Stimulated activated naive B cell treated with anti-CD40 and anti-IgM and Interleukin-4, amounts not matched to agents 10 μg/mL and 1 μg/mL and 100 μg/mL, for 72 hours (primary cell): ENCODE results near the gene METTL22.
A peak's percentile ranks its signal among the peaks of the same experiment; 100 is the strongest.

Source experiments
- ATAC-seq, 2 donors: fragments of 150-1000 bp; cut with Tn5 transposase; replicated peaks; 2 replicates each; pipeline ENCODE4 v1.10.0; 2021; ENCODE audit warnings: moderate library complexity in 1 of 2
- DNase-seq: peaks from one replicate; pipeline ENCODE4 v3.0.0; 2021
- H3K27ac Mint-ChIP-seq: one replicate; pipeline ENCODE4 v1.8.0; 2022; ENCODE audit warnings: mild to moderate bottlenecking, mixed read lengths
- H3K27me3 Mint-ChIP-seq, 2 donors: one replicate each; pipeline ENCODE4 v1.8.0; 2022; ENCODE audit warnings: mixed read lengths in 2 of 2
- H3K36me3 Mint-ChIP-seq, 2 donors: one replicate each; pipeline ENCODE4 v1.8.0; 2022; ENCODE audit warnings: mixed read lengths in 2 of 2, mild to moderate bottlenecking in 1 of 2
- H3K4me1 Mint-ChIP-seq, 2 donors: one replicate each; pipeline ENCODE4 v1.8.0; 2022; ENCODE audit warnings: mixed read lengths in 2 of 2, mild to moderate bottlenecking in 1 of 2
- H3K4me3 Mint-ChIP-seq, 2 donors: one replicate each; pipeline ENCODE4 v1.8.0; 2022; ENCODE audit warnings: mild to moderate bottlenecking in 2 of 2, mixed read lengths in 2 of 2, moderate library complexity in 1 of 2
- H3K9me3 Mint-ChIP-seq, 2 donors: one replicate each; pipeline ENCODE4 v1.8.0; 2022; ENCODE audit warnings: mixed read lengths in 2 of 2, mild to moderate bottlenecking in 1 of 2

Gene METTL22

DNA sequence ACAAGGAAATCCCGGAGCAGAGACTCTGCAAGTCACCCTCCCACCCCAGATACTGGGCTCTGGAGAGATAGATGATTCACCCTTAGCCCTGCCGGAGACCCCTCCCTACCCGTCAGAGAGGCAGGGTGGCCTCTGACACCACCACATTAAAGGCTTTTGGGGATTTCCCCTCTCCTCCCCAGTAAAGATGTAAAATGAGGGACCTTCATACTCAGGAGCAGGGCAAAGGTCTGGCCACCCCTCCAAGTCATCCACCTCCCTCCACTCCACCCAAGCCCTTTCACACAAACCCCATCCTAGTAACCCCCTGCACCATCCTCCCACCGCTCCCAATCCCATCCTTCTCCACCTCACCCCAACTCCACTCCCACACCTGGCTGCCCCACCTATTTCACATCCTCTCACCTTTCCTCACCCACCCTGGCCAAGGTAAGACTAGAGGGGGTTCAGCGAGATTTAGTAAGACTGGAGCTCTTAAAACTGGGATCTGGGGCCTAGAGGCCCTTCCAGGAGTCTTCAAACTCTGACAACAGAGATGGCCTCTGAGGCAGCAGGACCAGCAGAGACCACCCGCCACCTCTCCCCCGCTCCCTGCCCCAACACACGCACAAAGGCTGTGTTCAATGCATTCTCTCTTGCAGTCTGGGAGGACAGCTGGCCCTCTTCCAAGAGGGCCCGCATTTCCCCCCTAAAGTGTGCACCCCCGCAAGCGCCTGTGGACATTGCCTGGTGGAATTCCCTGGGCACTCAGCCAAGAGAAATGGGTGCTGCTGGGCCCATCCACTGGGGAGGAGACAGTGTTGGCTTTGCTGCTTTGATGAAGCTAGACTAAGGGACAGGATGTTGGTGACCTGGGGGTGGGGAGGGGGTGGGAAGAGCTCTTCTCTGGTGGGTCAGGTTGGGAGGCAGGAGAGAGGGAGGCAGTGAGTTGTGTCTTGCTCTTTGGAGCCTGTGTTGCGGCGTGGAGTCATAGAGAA is 54.0 kb downstream of the METTL22 start:
- peak overlapping the region; percentile 97 for H3K27ac Mint-ChIP-seq
- H3K4me1 Mint-ChIP-seq: peaks cover 25 to 53% of the 10 kb centered on the region in 2 donors
- ATAC-seq (peak; percentile 36 to 54), DNase-seq (no peak)
- peak overlapping the region; percentile 95 to 97 for H3K4me3 Mint-ChIP-seq
- peaks cover 6 to 8% of the 10 kb centered on the region in 2 donors for H3K9me3 Mint-ChIP-seq
- H3K36me3 Mint-ChIP-seq: peaks cover 23 to 32% of the 10 kb centered on the region in 2 donors
- H3K27me3 Mint-ChIP-seq: no peaks in the 10 kb centered on the region

DNA sequence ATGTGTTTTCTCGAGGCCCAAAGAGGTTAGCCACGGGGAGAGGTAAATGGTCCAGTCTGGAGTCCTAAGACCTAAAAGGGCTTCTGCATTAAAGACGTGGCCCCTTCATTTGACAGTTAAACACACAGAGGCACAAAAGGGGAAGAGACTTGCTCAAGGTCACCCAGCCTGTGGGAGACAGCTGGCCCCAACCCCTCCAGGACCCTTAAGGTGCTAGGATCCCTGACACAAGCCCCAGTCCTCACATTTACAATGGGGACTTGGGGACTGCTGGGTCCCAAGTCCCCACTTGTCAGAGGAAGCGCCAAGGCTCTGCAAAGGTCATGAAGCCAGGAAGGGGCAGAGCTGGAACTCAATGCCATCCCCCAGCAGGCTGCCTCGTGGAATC is 54.7 kb downstream of the METTL22 start:
- peak overlapping the region; percentile 95 to 97 for H3K4me3 Mint-ChIP-seq
- H3K27me3 Mint-ChIP-seq: no peaks in the 10 kb centered on the region
- peaks cover 6 to 8% of the 10 kb centered on the region in 2 donors for H3K9me3 Mint-ChIP-seq
- DNase-seq: no peak
- no peak for ATAC-seq
- H3K36me3 Mint-ChIP-seq: peaks cover 23 to 32% of the 10 kb centered on the region in 2 donors
- peak overlapping the region; percentile 82 for H3K27ac Mint-ChIP-seq
- H3K4me1 Mint-ChIP-seq: peaks cover 25 to 60% of the 10 kb centered on the region in 2 donors

DNA sequence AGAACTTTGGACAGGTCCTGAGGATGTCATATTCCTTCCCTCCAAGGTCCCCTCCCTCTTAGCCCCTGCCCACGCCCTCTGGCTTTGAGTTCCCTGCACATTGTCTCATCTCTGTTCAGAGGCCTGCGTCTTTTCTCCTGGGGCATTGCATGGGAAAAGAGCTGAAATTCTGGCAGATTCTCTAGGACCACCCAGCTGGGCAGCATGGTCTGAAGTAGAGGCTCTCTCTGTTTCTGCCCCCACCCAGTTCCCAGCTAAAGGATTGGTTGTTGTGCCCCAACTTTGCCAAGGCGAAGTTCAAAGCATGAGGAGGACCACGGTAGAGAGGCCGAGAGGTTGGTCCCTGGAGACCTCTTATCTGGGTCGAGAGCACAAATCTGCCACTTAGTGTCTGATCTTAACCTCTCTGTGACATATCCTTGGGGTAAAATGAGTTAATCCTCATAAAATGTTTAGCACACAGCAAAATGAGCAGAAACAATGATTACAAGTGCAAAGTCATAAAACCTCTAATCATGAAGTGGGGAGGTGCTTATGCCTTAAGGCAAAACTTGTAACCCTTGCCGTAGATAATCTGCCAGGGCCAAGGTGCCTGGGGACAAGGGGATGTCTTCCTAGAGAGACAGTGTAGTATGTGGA is 55.4 kb downstream of the METTL22 start:
- peaks cover 25 to 61% of the 10 kb centered on the region in 2 donors for H3K4me1 Mint-ChIP-seq
- no peak for ATAC-seq
- peak overlapping the region in 1 of 2 donors; percentile 95 for H3K4me3 Mint-ChIP-seq
- no peak for DNase-seq
- H3K9me3 Mint-ChIP-seq: peaks cover 6 to 8% of the 10 kb centered on the region in 2 donors
- peaks cover 23 to 32% of the 10 kb centered on the region in 2 donors for H3K36me3 Mint-ChIP-seq
- peak overlapping the region; percentile 59 for H3K27ac Mint-ChIP-seq
- no peaks in the 10 kb centered on the region for H3K27me3 Mint-ChIP-seq

DNA sequence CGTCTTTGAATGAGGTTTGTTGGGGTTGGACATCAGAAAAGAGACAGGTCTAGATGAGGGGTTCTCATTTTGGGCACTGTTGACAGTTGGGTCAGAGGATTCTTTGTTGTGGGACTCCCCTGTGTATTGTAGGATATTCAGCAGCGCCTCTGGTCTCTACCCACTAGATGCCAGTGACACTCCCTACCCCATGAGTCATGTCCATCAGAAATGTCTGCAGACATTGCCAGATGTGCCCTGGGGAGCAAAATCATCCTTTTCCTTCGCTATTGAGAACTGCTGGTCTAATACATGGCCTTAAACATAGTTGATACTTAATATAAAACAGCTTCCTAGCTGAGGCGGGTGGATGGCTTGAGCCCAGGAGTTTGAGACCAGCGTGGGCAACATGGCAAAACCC is 56.0 kb downstream of the METTL22 start:
- Mint-ChIP-seq H3K36me3 (peaks cover 23 to 34% of the 10 kb centered on the region in 2 donors), H3K4me3 (no peak overlapping the region), H3K4me1 (peaks cover 27 to 61% of the 10 kb centered on the region in 2 donors), H3K27me3 (no peaks in the 10 kb centered on the region), H3K27ac (no peak overlapping the region), H3K9me3 (peaks cover 6 to 8% of the 10 kb centered on the region in 2 donors)
- DNase-seq (no peak), ATAC-seq (no peak)

DNA sequence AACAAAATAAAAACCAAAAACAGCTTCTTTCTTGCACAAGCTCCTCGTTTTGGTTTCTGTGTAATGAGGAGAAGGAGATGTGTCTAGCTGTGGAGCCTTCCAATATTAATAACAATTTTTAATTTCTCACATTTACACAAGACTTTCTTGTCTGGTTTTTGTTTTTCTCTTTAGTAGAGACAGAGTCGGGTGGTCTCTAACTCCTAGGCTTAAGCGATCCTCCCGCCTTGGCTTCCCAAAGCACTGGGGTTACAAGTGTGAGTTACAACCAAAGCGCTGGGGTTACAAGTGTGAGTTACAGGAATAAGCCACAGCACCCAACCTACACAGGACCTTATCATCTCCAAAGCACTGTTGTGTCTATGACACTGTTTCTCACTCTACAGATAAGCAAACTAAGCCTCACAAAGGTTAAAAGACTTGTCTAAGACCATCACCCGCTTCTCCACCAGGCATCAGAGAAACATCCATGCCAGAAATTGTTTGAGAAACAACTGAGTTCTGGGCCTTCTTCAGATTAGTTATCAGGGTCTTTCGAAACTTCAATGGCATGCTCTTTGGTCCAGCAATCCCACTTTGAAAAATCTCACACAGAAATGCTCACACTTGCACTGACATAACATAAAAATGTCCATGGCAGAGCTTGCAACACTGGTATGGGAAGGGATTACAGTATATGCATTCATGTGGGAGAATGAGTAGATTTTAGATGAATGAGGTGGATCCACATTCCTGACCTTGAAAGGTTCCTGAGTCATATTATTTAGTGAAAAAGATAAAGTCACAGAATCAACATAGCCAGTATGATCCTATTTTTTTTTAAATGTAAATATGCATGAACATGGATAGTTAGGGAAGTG is 56.8 kb downstream of the METTL22 start:
- no peak overlapping the region for H3K27ac Mint-ChIP-seq
- DNase-seq: no peak
- peaks cover 28 to 65% of the 10 kb centered on the region in 2 donors for H3K4me1 Mint-ChIP-seq
- H3K9me3 Mint-ChIP-seq: peaks cover 6 to 8% of the 10 kb centered on the region in 2 donors
- ATAC-seq: no peak
- H3K27me3 Mint-ChIP-seq: no peaks in the 10 kb centered on the region
- no peak overlapping the region for H3K4me3 Mint-ChIP-seq
- peaks cover 23 to 39% of the 10 kb centered on the region in 2 donors for H3K36me3 Mint-ChIP-seq

DNA sequence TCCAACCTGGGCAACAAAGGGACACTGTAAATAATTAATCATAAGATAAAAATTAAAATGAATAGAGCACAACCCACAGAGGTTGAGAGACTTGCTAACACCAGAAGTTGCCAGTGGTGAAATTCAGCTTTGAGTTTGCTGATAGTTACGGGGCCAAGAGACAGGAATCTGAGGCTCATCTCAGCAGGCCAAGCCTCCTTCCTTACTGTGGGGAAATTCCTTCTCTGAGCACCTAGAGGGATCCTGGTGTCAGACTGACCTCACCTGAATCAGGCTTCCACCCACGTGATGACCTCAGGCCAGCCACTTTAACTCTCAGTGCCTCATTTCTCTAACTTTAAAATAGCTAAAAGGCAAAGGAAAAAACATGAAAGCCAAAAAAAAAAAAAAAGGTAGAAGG is 57.7 kb downstream of the METTL22 start:
- Mint-ChIP-seq H3K27me3 (no peaks in the 10 kb centered on the region), H3K4me3 (no peak overlapping the region), H3K27ac (no peak overlapping the region), H3K4me1 (peaks cover 27 to 64% of the 10 kb centered on the region in 2 donors), H3K36me3 (peaks cover 28 to 46% of the 10 kb centered on the region in 2 donors), H3K9me3 (peaks cover 6 to 8% of the 10 kb centered on the region in 2 donors)
- DNase-seq: no peak
- ATAC-seq: no peak

DNA sequence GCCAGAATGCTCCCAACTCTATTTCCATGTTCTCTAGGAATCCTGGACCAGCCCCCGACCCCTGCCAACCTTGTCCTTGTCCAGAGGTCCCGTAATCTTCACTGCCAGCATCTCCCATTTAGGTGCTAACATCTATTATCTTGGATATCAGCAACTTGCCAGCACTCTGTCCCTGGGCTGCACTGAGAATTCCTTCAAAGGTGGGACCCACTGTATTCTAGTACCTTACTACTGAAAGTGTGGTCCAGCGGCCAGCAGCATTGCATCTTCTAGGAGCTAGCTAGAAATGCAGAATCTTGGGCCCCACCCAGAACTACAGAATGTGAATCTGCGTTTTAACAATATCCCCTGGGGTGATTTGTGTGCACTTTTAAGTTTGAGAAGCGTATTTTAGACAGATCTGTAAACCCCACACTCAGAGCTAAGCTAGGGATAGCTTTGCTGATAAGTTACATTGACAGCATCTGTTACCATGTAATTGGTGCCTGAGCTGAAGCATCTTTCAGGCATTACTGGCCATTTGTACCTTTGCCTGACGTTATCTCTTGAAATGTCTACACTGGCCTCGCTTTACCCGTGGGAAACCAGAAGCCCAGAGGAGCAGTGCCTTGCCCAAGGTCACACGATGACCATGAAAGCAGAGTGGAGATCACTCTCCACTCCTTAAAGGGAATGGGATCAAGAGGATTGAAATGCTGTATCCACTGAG is 61.2 kb downstream of the METTL22 start:
- no peak overlapping the region for H3K27ac Mint-ChIP-seq
- H3K9me3 Mint-ChIP-seq: peaks cover 6 to 10% of the 10 kb centered on the region in 2 donors
- H3K4me3 Mint-ChIP-seq: no peak overlapping the region
- H3K4me1 Mint-ChIP-seq: peaks cover 18 to 49% of the 10 kb centered on the region in 2 donors
- no peak for ATAC-seq
- no peaks in the 10 kb centered on the region for H3K27me3 Mint-ChIP-seq
- peaks cover 37 to 55% of the 10 kb centered on the region in 2 donors for H3K36me3 Mint-ChIP-seq
- no peak for DNase-seq

DNA sequence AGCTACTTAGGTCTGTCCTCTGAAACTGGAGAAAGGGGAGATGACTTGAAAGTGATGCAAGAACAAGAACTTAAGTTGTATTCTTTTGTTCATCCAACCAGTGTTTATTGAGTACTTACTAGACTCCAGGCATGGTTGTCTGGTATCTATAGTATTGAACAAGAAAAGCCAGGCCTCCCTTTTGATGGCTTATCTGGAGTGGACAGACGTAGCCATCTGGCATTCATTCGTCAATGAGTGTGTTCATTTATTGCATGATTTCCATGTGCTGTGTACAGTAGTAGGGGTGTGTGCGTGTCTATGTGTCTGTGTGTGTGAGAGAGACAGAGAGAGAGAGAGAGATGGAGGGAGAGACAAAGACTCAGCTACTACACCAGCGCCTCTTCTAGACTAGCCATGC is 62.1 kb downstream of the METTL22 start:
- H3K4me3 Mint-ChIP-seq: no peak overlapping the region
- H3K36me3 Mint-ChIP-seq: peaks cover 40 to 56% of the 10 kb centered on the region in 2 donors
- no peak overlapping the region for H3K27ac Mint-ChIP-seq
- peaks cover 16 to 41% of the 10 kb centered on the region in 2 donors for H3K4me1 Mint-ChIP-seq
- peaks cover 6 to 10% of the 10 kb centered on the region in 2 donors for H3K9me3 Mint-ChIP-seq
- H3K27me3 Mint-ChIP-seq: no peaks in the 10 kb centered on the region
- ATAC-seq (no peak), DNase-seq (no peak)

DNA sequence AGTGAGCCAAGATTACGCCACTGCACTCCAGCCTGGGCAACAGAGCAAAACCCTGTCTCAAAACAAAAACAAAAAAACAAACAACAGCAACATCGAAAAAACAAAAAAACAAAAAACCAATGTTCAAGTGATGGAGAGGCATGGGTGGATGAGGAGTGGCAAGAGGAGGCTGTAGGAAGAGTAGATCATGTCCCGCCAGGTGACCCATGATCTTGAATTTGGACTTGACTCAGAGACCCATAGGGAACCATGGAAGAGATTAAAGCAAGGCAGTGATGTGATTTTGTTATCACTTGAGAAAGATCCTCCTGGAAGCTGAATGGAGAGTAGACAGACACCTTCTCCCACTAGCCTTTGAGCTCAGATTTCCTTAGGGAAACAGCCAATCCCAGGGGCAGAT is 64.1 kb downstream of the METTL22 start:
- H3K4me1 Mint-ChIP-seq: peaks cover 9 to 30% of the 10 kb centered on the region in 2 donors
- peaks cover 44 to 62% of the 10 kb centered on the region in 2 donors for H3K36me3 Mint-ChIP-seq
- H3K9me3 Mint-ChIP-seq: peaks cover 11 to 12% of the 10 kb centered on the region in 2 donors
- ATAC-seq: no peak
- no peaks in the 10 kb centered on the region for H3K27me3 Mint-ChIP-seq
- H3K27ac Mint-ChIP-seq: peak overlapping the region; percentile 14
- DNase-seq: no peak
- H3K4me3 Mint-ChIP-seq: no peak overlapping the region

DNA sequence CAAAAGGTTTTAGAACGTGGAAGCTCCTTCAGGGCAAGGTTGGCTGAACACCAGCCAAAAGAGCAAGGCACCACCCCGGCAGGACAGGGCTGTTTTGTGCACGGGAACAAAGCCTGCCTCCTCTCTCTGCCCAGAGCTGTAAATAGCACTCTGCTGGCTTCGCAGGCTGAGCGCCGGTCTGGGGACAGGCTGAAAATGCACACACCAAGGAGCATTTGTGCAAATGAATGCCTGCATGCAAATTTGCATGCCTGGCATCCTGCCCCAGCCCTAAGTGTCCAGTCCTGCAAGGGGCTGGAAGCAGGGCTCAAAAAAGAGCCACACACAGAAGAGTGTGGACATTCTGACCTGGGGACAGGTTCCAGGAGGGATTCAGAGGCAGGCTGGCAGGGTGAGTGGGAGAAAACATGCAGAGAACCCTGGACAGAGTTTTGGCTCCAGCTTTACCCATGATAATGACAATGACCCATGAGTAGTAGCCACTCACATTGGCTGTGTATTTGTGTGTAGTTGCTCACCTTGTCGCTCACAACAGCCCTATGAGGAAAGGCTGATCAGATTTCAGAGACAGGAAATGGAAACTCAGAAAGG is 64.6 kb downstream of the METTL22 start:
- Mint-ChIP-seq H3K27me3 (no peaks in the 10 kb centered on the region), H3K27ac (peak overlapping the region; percentile 14), H3K4me1 (peaks cover 9 to 24% of the 10 kb centered on the region in 2 donors), H3K36me3 (peaks cover 50 to 66% of the 10 kb centered on the region in 2 donors), H3K4me3 (no peak overlapping the region), H3K9me3 (peaks cover 12 to 13% of the 10 kb centered on the region in 2 donors)
- no peak for DNase-seq
- ATAC-seq: no peak

DNA sequence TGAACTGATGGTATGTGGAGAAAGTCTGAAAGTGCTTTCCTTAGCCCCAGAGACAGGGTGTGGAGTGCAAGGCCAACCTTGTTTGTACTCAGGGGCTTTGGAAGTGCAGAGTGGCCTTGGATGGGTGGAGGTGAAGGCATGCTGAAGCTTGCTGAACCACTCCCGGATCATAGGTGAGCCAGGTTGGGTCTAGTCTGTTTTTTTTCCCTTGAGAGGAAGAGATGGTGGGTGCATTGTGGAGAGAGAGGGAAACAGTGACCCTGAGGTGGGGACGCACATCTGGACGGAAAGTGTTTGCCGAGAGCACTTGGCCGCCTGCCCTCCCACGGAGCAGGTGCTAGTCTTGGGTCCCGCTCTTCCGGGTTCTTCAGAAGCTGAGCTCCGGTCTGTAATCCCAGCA is 65.4 kb downstream of the METTL22 start:
- ATAC-seq (no peak), DNase-seq (no peak)
- Mint-ChIP-seq H3K4me3 (no peak overlapping the region), H3K36me3 (peaks cover 53 to 68% of the 10 kb centered on the region in 2 donors), H3K9me3 (peaks cover 12 to 13% of the 10 kb centered on the region in 2 donors), H3K27ac (no peak overlapping the region), H3K4me1 (peaks cover 9 to 23% of the 10 kb centered on the region in 2 donors), H3K27me3 (no peaks in the 10 kb centered on the region)

DNA sequence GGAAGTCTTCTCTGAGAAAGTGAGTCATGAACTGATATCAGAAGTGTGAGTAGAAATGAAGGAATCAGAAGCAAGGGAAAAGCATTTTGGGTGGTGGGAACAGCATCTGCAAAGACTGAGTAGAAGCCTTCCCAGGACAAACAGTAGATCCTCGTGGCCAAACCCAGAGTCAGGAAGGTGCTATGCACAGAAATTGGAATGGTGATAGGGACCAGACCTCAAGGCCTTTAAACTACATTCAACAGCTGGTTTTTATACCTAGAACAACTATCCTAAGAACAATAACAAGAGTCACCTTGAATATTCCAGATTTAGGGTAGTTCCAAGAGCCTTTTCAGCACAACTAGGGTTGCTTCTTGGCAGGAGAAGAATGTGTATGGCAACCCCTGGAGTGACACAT is 68.2 kb downstream of the METTL22 start:
- DNase-seq (no peak), ATAC-seq (no peak)
- no peak overlapping the region for H3K4me3 Mint-ChIP-seq
- H3K27me3 Mint-ChIP-seq: no peaks in the 10 kb centered on the region
- no peak overlapping the region for H3K27ac Mint-ChIP-seq
- H3K4me1 Mint-ChIP-seq: peaks cover 4 to 15% of the 10 kb centered on the region in 2 donors
- H3K36me3 Mint-ChIP-seq: peaks cover 56 to 63% of the 10 kb centered on the region in 2 donors
- H3K9me3 Mint-ChIP-seq: peaks cover 12 to 13% of the 10 kb centered on the region in 2 donors

DNA sequence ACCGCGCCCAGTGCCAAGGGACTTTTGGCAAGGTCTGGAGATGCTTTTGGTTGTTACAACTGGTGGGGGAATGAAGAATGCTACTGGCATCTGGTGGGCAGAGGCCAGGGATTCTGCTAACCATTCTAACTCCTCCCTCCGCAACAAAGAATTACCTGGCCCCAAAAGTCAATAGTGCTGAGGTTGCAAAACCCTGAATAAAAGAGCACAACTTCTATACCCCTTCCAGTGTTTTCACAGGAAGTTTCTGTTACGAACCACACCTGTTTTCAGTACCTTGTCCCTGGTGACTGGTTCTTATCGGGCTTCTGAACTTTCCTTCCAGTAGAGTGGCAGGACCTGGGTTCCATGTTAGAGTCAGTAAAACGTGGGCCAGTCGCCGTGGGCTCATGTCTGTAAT is 70.2 kb downstream of the METTL22 start:
- DNase-seq: no peak
- Mint-ChIP-seq H3K4me3 (no peak overlapping the region), H3K27me3 (no peaks in the 10 kb centered on the region), H3K27ac (no peak overlapping the region), H3K4me1 (peaks cover 0 to 4% of the 10 kb centered on the region in 2 donors), H3K9me3 (peaks cover 12 to 13% of the 10 kb centered on the region in 2 donors), H3K36me3 (peaks cover 60 to 68% of the 10 kb centered on the region in 2 donors)
- ATAC-seq: no peak
